Skeletal muscle tissue (tissue), 4 donors: ENCODE data around the gene GBP4. TPM values are rescaled to one million over a fixed set of nuclear protein-coding genes. Genes with fewer than 3 reads are reported as not detected.

Source experiments
- H3K27ac ChIP-seq: one replicate; pipeline ENCODE4 v1.7.0; 2013; ENCODE audit warnings: mild to moderate bottlenecking, low read depth, low read length, inconsistent platforms
- H3K27me3 ChIP-seq, 3 donors: one replicate each; pipeline ENCODE4 v1.7.0; 2013; ENCODE audit warnings: low read length in 3 of 3; ENCODE audit not compliant: control insufficient read depth in 3 of 3, insufficient read depth in 3 of 3
- H3K36me3 ChIP-seq, 3 donors: one replicate each; pipeline ENCODE4 v1.7.0; 2013; ENCODE audit warnings: low read length in 3 of 3; ENCODE audit not compliant: control insufficient read depth in 3 of 3, insufficient read depth in 3 of 3
- H3K4me1 ChIP-seq, 3 donors: one replicate each; pipeline ENCODE4 v1.7.0; 2013; ENCODE audit warnings: low read length in 3 of 3, mild to moderate bottlenecking in 3 of 3; ENCODE audit not compliant: control insufficient read depth in 3 of 3, insufficient read depth in 3 of 3
- H3K4me3 ChIP-seq, 3 donors: one replicate each; pipeline ENCODE4 v1.7.0; 2013; ENCODE audit warnings: low read length in 3 of 3
- H3K9ac ChIP-seq, 3 donors: one replicate each; pipeline ENCODE4 v1.7.0; 2013; ENCODE audit warnings: low read length in 3 of 3, mild to moderate bottlenecking in 3 of 3, moderate library complexity in 2 of 3, low read depth in 1 of 3
- H3K9me3 ChIP-seq, 3 donors: one replicate each; pipeline ENCODE4 v1.7.0; 2013; ENCODE audit warnings: low read length in 3 of 3; ENCODE audit not compliant: control insufficient read depth in 3 of 3
- total RNA-seq: library from RNA; depleted of rRNA; stranded (reverse); fragments of >200 nt; gene quantifications from one replicate; pipeline ENCODE4 v1.2.3, GENCODE V29; 2014
- donor health status: Osteomylitis.

Gene GBP4
- total RNA-seq, 1 donor from 2014 or later: 3.7 TPM

- no peak overlapping the region for H3K9ac ChIP-seq
- H3K27ac ChIP-seq: no peak overlapping the region
- no peak overlapping the region for H3K4me3 ChIP-seq
- no peaks in the 10 kb centered on the region for H3K27me3 ChIP-seq
- no peaks in the 10 kb centered on the region for H3K36me3 ChIP-seq
- H3K4me1 ChIP-seq: peaks cover 0 to 12% (median 0%) of the 10 kb centered on the region in 3 donors
- no peaks in the 10 kb centered on the region for H3K9me3 ChIP-seq
Observed at GRCh38 chr1:89201106-89201794, 2.5 kb upstream of the GBP4 start.

GRCh38 chr1:89200663-89201062 is 1.9 kb upstream of the GBP4 start:
- Histone ChIP-seq H3K4me1 (peaks cover 0 to 12% (median 0%) of the 10 kb centered on the region in 3 donors), H3K36me3 (no peaks in the 10 kb centered on the region), H3K27me3 (no peaks in the 10 kb centered on the region), H3K4me3 (no peak overlapping the region), H3K9me3 (no peaks in the 10 kb centered on the region), H3K9ac (no peak overlapping the region), H3K27ac (no peak overlapping the region)

GRCh38 chr1:89199525-89200031 is 836 bp upstream of the GBP4 start:
- Histone ChIP-seq H3K27me3 (no peaks in the 10 kb centered on the region), H3K27ac (peak overlapping the region; percentile 46), H3K9me3 (no peaks in the 10 kb centered on the region), H3K4me3 (peak overlapping the region in 2 of 3 donors; percentile 82 to 88), H3K36me3 (no peaks in the 10 kb centered on the region), H3K9ac (peak overlapping the region in 1 of 3 donors; percentile 57), H3K4me1 (peaks cover 0 to 12% (median 0%) of the 10 kb centered on the region in 3 donors)

GRCh38 chr1:89198081-89198480 is 661 bp downstream of the GBP4 start:
- Histone ChIP-seq H3K9me3 (no peaks in the 10 kb centered on the region), H3K36me3 (peaks cover 0 to under 1% (median 0%) of the 10 kb centered on the region in 3 donors), H3K4me1 (peaks cover 0 to 12% (median 0%) of the 10 kb centered on the region in 3 donors), H3K4me3 (peak overlapping the region; percentile 67 to 88 (median 82)), H3K27me3 (no peaks in the 10 kb centered on the region), H3K9ac (peak overlapping the region; percentile 57 to 66 (median 57)), H3K27ac (peak overlapping the region; percentile 46)

- Histone ChIP-seq H3K27ac (no peak overlapping the region), H3K9ac (no peak overlapping the region), H3K4me3 (no peak overlapping the region), H3K9me3 (no peaks in the 10 kb centered on the region), H3K27me3 (no peaks in the 10 kb centered on the region), H3K4me1 (peaks cover 0 to 10% (median 0%) of the 10 kb centered on the region in 3 donors), H3K36me3 (peaks cover 0 to 5% (median 2%) of the 10 kb centered on the region in 3 donors)
Observed at GRCh38 chr1:89195476-89195875, 3.3 kb downstream of the GBP4 start.

GRCh38 chr1:89191314-89191713 is 7.4 kb downstream of the GBP4 start:
- Histone ChIP-seq H3K4me3 (no peak overlapping the region), H3K36me3 (peaks cover 0 to 5% (median 3%) of the 10 kb centered on the region in 3 donors), H3K27ac (no peak overlapping the region), H3K9ac (no peak overlapping the region), H3K27me3 (no peaks in the 10 kb centered on the region), H3K4me1 (no peaks in the 10 kb centered on the region), H3K9me3 (no peaks in the 10 kb centered on the region)

GRCh38 chr1:89190017-89190416 is 8.7 kb downstream of the GBP4 start:
- Histone ChIP-seq H3K27ac (no peak overlapping the region), H3K27me3 (no peaks in the 10 kb centered on the region), H3K9ac (no peak overlapping the region), H3K36me3 (peaks cover 0 to 8% (median 5%) of the 10 kb centered on the region in 3 donors), H3K9me3 (no peaks in the 10 kb centered on the region), H3K4me3 (no peak overlapping the region), H3K4me1 (no peaks in the 10 kb centered on the region)

- H3K9me3 ChIP-seq: peaks cover 0 to 2% (median 2%) of the 10 kb centered on the region in 3 donors
- H3K4me1 ChIP-seq: no peaks in the 10 kb centered on the region
- no peak overlapping the region for H3K27ac ChIP-seq
- H3K4me3 ChIP-seq: no peak overlapping the region
- H3K36me3 ChIP-seq: peaks cover 4 to 6% (median 4%) of the 10 kb centered on the region in 3 donors
- no peak overlapping the region for H3K9ac ChIP-seq
- H3K27me3 ChIP-seq: no peaks in the 10 kb centered on the region
Observed at GRCh38 chr1:89179343-89179742, 19.4 kb downstream of the GBP4 start.

- H3K9ac ChIP-seq: no peak overlapping the region
- H3K27ac ChIP-seq: no peak overlapping the region
- H3K27me3 ChIP-seq: no peaks in the 10 kb centered on the region
- H3K9me3 ChIP-seq: no peaks in the 10 kb centered on the region
- H3K36me3 ChIP-seq: peaks cover 0 to under 1% (median 0%) of the 10 kb centered on the region in 3 donors
- no peak overlapping the region for H3K4me3 ChIP-seq
- H3K4me1 ChIP-seq: no peaks in the 10 kb centered on the region
Observed at GRCh38 chr1:89176971-89177370, 21.8 kb downstream of the GBP4 start.

GRCh38 chr1:89175601-89176256 is 23.0 kb downstream of the GBP4 start, which contains the start of gene GBP7:
Gene GBP7, minus strand, starts transcription at chr1:89176003. Its CDS starts 4,068 bp downstream, at chr1:89171935.
- Histone ChIP-seq H3K4me3 (no peak within 1 kb of the TSS), H3K9me3 (no peaks in the 10 kb centered on the region), H3K4me1 (no peaks in the 10 kb centered on the region), H3K27ac (no peak within 1 kb of the TSS), H3K9ac (no peak within 1 kb of the TSS), H3K27me3 (no peaks in the 10 kb centered on the region), H3K36me3 (no peaks in the 10 kb centered on the region)
